ENCODE results near the gene ZFAND2A.

The ZFAND2A gene

GRCh38 chr7:1104516-1105179, 55.3 kb downstream of the ZFAND2A start:
- no peak for DNase-seq

- no peak for DNase-seq
These were observed 56.0 kb downstream of the ZFAND2A start for GRCh38 chr7:1103789-1104515.

- DNase-seq: no peak
These were observed 56.8 kb downstream of the ZFAND2A start for GRCh38 chr7:1103009-1103788.

Measured in hematopoietic multipotent progenitor cell treated with erythropoietin and hydrocortisone succinate and interleukin-3 and kit ligand, for 4 days (in vitro differentiated cells).